Tongue (tissue), 2 donors: ENCODE measurements around the gene TBL1X. TPM values are rescaled to one million over a fixed set of nuclear protein-coding genes. Genes with fewer than 3 reads are reported as not detected.
A peak's percentile ranks its signal among the peaks of the same experiment; 100 is the strongest.

ENCODE experiments used
- DNase-seq: peaks from one replicate; pipeline ENCODE4 v3.0.0-alpha.2; 2015
- total RNA-seq: library from RNA; depleted of rRNA; stranded (reverse); fragments of >200 nt; gene quantifications from one replicate; pipeline ENCODE4 v1.2.3, GENCODE V29; 2014

Gene TBL1X
- total RNA-seq, 1 donor from 2014 or later: 27.7 TPM

DNA sequence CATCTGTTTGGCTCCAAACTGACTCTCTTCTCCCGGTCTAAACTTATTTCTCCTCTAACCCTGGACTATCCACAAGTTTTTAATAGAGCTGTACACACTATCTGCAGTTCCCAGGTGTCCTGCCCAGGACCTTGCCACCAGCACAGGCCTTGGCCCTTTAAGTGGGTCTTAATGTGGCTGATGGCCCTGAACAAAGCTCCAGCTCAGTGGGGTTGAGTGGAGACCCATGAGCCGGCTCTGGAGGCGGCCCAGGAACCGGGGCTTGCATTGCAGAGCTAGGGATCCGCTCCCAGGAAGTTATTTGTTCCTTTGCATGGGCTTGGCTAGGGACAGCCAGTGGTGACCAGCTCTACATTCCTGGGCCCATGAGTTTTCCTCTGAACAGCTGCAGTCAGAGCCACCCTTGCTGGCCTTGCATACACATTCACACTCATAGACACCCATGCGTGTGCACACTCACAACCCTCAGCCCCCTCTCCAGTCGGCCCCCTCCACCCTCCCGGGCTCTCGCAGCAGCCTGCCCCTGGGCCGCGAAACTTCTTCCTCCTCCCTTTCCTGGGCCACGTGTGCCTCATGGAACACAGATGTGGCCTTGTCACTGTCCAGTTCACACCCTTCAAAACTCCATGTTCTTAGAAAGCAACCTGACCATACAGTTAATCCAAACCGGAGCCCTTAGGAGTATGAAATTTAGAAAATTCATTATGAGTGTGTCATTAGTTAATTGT lies 242.6 kb downstream of the TBL1X start:
- DNase-seq: no peak

DNA sequence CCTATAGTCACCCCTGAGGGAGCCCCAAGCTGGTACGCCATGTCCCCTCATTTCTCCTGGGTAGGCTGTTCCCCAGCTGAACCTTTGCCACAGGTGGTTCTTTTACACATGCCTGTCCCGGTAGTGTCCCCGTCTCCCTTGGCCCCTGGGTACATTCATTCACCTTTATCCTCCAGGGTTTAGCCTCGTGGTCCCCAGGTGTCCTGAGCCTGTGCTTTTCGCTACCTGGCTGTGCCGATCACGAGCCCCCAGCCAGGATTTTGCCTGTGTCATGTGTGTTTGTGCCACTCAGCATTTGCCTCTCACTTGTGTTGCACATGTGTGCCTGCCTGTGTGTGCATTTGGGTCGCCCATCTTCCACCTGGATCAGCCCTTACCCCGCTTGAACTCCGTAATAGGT lies 243.2 kb downstream of the TBL1X start:
- DNase-seq: no peak

DNA sequence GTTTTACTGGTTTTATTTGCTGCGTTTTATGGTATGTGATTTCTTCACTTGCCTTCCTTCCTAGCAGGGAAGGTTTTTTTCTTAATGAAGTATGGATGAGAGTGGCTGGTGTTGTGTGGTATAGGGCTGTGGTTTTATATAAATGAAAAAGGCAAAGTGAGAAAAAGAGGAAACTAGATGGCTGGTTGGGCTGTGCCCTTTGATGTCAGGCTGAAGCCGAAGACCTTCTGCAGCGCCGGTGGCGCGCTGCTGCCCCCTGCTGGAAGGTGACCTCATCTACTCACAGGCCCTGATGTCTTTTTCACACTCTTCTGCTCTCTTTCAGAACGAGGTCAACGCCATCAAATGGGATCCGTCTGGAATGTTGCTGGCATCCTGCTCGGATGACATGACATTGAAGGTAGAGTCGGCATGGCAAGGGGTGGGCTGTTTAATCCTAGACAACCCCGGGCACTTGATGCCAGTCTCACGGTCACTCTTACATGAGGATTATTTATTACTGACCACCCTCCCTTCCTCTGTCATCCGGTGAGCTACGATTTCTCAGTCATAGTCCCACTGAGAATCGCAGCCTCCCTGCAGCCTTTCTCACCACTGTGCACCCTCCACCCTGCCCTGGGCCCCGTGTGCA lies 244.2 kb downstream of the TBL1X start:
- peak; percentile 81 for DNase-seq

DNA sequence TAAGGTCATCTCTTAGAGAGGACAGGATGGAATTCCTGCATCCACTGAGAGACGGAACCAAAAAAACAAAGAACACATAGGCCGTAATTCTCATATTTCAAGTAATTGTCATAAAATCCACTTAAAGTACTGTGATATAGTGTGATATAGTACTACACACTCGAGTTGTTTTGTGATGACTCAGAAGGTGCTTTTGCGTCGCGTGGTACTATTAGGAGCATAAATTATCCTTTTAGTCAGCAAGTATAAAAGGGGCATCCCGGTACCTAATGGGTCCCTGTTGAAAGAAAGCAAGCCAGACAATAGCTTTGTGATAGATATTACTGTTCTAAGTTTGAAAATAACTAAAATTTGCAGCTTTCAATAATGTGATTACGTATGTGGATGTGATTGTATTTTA lies 245.5 kb downstream of the TBL1X start:
- no peak for DNase-seq

DNA sequence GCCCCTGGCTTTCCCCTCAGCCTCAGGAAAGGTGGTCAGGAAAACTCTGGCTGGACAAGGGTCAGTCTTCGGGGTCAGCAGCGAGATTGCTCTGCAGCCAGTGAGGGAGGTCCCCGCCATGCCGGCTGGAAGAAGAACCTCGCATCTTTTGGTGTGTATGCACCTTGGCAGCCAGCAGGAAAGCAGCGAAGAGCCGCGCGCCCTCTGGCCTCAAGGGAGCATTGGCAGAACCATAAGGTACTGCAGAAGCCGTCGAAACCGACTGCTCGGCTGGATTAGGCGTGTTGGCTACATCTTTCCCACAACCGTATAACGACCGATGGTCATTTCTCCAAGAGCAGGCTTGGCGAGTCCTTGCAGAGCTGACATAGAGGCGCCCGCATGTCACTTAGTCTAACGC lies 252.5 kb downstream of the TBL1X start:
- no peak for DNase-seq

DNA sequence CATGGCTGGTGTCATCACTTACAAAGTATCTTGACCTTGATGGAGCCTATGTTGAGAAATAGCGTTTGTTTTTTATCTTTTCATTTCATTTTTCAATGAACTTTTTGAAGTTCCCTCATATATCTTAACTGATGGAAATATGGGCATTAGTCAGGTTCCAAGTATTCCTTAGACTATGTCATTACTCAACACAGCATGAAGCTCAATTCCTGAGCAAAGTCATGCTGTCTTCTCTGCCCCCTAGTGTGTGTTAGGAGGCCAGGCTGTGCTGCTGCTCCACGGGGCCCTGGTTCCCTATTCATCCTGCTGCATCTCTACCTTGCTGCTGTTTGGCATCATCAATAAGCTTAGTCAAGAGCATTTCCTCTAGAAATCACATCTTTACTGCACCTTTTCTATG lies 259.9 kb downstream of the TBL1X start:
- DNase-seq: no peak

GRCh38 chrX:9728261-9728660 lies 263.4 kb downstream of the TBL1X start:
- DNase-seq: no peak

DNA sequence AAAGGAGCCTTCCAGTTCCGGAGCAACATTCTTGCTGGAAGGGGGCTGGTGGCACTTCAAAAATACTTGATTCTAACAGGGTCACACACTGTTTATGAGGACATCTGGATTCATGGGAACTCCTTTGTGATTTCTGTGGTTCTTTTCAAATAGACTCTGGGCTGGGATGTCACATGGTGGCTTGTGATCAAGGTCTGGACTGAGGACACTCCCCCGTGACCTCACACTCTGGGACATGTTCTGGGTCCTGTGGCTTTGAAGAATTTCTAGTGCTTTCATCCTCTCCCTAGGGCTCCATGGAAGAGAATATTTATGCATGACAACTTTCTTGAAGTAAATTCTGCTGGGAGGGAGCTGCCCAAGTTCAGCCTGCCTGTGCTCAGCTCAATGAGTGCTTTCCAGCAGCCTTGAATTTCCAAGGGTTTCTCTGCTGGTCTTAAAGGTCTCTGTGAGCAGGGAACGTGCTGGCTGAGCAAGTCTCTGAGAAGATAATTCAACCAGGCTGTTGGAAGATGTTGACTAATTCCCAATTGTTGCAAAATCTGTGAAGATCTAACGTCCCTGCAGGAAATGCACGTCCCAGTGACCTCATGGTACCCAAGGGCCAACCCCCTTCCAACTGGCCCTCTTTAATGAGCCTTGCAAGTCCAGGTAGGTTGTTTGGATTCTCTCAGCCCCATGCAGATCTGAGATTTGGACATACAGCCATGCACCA lies 264.5 kb downstream of the TBL1X start:
- DNase-seq: no peak

DNA sequence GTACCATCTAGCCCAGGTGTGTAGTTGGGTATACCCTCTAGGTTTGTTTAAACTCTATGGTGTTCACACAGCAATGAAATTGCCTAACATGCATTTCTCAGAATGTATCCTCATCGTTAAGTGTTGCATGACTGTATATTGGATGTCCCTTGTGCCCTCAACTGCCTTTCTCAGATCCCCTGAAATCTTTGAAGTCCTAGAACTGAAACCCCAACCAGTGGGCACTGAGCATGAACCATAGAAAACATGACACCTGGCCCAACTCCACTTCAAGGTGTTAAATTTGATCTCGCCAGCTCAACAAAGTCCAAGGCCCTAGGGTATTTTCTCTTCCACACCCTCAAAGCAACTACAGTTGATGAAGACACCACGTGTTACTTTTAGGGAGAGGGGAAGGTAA lies 265.2 kb downstream of the TBL1X start:
- DNase-seq: no peak

DNA sequence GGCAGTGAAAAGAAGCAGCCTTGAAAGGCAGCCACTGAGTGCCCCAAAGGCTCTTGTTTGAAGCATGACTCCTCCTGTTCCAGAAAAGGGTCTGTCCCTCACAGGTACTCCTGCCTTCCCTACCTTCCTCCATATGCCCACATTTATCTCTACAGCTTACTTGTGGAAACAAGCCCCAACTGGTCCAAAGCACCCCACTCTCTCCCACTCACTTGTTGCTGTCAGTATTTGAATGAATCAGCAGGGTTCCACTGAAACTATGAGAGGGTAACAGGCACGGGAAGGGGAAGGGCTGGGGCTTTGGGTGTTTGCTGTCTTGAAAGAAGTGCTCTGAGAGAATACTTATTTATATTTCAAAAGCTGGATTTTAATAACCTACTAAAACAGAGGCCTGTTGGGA lies 265.9 kb downstream of the TBL1X start:
- no peak for DNase-seq

DNA sequence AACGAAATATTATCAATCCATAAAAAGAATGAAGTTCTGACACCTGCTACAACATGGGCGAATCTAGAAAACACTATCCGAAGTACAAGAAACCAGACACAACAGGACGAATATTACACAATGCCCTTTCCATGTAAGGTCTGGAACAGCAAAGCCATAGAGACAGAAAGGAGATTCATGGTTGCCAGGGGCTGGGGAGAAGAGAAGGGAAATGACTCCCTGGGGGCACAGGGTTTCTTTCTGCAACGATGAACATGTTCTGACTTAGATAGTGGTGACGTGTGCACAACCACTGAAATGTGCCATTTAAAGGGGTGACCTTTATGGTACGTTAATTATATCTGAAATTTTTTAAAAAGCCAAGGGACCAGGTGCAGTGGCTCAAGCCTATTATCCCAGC lies 272.5 kb downstream of the TBL1X start:
- no peak for DNase-seq

DNA sequence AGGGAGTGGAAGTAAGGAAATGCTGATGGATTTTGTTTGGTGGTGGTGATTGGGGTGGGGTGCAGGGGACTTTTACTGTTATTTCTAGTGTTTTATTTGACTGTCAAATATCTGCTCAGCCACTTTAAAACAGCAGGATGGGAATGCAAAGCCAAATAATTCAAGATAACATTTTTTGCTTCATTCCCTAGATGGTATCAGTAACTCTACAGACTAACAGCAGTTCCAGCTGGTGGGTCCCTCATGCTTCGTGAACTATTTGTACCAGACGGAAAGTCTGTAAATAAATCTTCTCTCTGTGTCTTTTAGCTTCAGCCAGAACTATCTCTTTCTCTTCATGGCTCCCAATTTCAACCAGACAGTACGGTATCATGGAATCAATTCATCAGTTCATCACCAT lies 273.3 kb downstream of the TBL1X start:
- DNase-seq: no peak

DNA sequence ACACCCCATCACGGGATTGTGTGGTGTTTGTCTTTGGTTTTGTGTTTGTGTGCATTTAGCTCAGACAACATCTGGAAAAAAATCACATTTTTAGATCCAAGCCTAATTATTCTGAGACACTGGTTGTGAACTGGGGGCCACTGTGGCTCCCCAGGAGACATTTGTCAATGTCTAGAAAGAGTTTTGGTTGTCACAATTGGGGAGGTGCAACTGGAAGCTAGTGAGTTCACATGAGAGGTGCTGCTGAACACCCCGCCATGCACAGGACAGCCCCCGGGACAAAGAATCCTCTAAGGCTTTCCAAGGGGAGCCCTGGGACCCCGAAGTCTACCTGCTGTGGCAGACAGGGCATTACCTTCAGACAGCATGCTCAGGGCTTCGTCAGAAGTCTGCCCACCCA lies 274.3 kb downstream of the TBL1X start:
- no peak for DNase-seq

DNA sequence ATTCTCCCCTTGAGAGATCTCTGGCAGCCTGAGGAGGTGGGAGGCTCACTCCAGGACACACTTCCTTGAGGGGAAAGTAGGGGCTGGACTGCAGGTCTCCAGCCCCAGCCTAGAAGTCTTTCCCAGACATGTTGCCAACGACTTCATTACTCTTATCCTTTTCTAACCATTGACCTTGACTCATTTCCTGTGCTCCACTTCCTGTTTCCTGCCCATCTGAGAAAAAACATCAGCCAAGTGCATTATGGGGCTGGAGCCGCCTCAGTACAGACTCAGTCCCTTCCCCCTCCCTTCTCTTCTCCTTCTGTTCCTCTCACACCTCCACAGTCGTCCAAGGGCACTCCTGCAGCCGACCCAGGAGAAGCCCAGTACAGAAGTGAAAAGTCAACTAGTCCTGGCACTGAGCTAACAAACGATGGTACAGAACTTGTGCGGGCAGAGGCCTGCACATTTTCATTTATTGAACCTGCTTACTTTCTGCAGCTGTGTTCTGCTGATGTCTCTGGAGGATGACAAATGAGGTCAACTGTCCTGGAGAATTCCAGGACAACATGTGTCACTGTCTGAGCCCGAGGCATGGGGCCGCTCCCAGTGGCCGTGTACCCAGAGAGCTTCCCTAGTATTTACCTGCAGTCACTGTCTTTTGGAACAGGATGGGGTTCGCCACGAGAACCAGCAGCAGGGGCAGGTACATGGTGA lies 280.7 kb downstream of the TBL1X start:
- no peak for DNase-seq

- no peak for DNase-seq
These were observed 281.5 kb downstream of the TBL1X start for GRCh38 chrX:9746148-9746888.

GRCh38 chrX:9747644-9748043 lies 282.8 kb downstream of the TBL1X start:
- DNase-seq: no peak

DNA sequence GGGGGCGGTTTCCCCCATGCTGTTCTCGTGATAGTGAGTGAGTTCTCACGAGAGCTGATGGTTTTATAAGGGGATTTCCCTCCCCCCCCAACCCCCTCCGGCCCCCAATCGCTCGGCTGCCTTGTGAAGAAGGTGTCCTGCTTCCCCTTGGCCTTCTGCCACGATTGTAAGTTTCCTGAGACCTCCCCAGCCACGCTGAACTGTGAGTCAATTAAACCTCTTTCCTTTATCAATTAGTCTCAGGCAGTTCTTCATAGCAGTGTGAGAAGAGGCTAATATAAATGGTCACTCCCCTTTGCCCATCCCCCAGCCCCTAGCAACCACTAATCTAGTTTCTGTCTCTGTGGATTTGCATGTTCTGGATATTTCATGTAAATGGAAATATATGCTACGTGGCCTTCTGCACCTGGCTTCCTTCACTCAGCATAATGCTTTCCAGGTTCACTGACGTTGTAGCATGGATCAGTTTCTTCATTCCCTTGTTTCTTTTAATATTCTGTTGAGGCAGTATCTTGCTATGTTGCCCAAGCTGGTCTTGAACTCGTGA lies 284.4 kb downstream of the TBL1X start:
- peak; percentile 5 for DNase-seq

- DNase-seq: no peak
These were observed 292.5 kb downstream of the TBL1X start for GRCh38 chrX:9757366-9757765.

- DNase-seq: no peak
These were observed 293.3 kb downstream of the TBL1X start for GRCh38 chrX:9758021-9758638.

DNA sequence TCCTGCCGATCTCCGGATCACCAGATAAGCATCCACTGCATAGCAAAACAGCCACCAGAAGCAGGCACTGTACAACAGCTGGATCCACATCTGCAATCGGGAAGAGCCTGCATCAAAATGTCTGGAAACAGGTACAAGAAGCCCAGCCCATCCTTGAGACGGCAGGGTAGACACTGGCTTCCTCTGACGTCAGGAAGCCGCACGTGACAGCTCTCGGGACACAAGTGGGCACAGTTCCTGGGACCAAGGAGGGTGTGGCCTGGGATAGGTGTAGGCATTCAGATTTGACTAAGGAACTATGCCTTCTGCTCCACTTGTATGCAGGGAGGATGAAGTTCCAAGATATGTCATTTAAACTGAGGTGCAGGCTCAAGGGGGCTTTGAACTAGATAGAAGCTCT lies 294.5 kb downstream of the TBL1X start:
- DNase-seq: no peak

- DNase-seq: no peak
These were observed 300.3 kb downstream of the TBL1X start for GRCh38 chrX:9765072-9765736.
